SK-N-SH (cell line): ENCODE measurements around the gene SH3RF1. TPM values are rescaled to one million over a fixed set of nuclear protein-coding genes. Genes with fewer than 3 reads are reported as not detected.

ENCODE experiments used
- CTCF ChIA-PET: fragments of 300-600, 350-600 bp; formaldehyde crosslinking; extraction: SDS; loops from one replicate; lab custom pipeline; 2021; lab: Yijun Ruan, JAX
- POLR2A ChIA-PET: fragments of 350-600 bp; sonication (Branson Sonifier 250); formaldehyde crosslinking; extraction: SDS; loops from one replicate; lab custom pipeline; 2020; ENCODE audit warnings: antibody characterized with exemption, inconsistent platforms; lab: Yijun Ruan, JAX
- DNase-seq: peaks from one replicate; pipeline ENCODE4 v3.0.0; 2012
- H2AFZ ChIP-seq: fragments of 200-600 bp; sonication (generic); 2 replicates; pipeline ENCODE4 v1.8.1; 2016; ENCODE audit warnings: antibody characterized with exemption, mild to moderate bottlenecking, low read depth
- H3F3A ChIP-seq: fragments of 200-600 bp; sonication (generic); replicated peaks from 2 replicates; pipeline ENCODE3; 2016; ENCODE audit warnings: antibody characterized with exemption, mild to moderate bottlenecking; ENCODE audit not compliant: insufficient read depth
- H3K27ac ChIP-seq, 2 experiments: fragments of 200-500 bp in 1 of 2; fragments of 200-600 bp in 1 of 2; sonication (Bioruptor generic) in 1 of 2; sonication (generic), shearing (Covaris generic) in 1 of 2; 2 replicates each; pipeline versions ENCODE4 v1.5.1 to v1.6.1; 2014 to 2016; ENCODE audit warnings: low read depth in 2 of 2, inconsistent platforms in 1 of 2, low read length in 1 of 2, mild to moderate bottlenecking in 1 of 2, mixed read lengths in 1 of 2
- H3K27me3 ChIP-seq: fragments of 200-600 bp; sonication (generic), shearing (Covaris generic); 2 replicates; pipeline ENCODE4 v1.6.1; 2016; ENCODE audit warnings: mixed run types; ENCODE audit not compliant: insufficient read depth
- H3K36me3 ChIP-seq, 2 experiments: fragments of 200-500 bp in 1 of 2; fragments of 200-600 bp in 1 of 2; sonication (Bioruptor generic) in 1 of 2; sonication (generic) in 1 of 2; replicated peaks in 1 of 2; 2 replicates each; pipeline versions ENCODE3 to v1.5.1; 2014 to 2016; ENCODE audit warnings: low read length in 1 of 2, mild to moderate bottlenecking in 1 of 2; ENCODE audit not compliant: insufficient read depth in 2 of 2, control insufficient read depth in 1 of 2
- H3K4me1 ChIP-seq, 2 experiments: fragments of 200-500 bp in 1 of 2; fragments of 200-600 bp in 1 of 2; sonication (Bioruptor generic) in 1 of 2; sonication (generic), shearing (Covaris generic) in 1 of 2; 2 replicates each; pipeline versions ENCODE4 v1.5.1 to v1.6.1; 2014 to 2016; ENCODE audit warnings: low read depth in 1 of 2, low read length in 1 of 2, mixed run types in 1 of 2; ENCODE audit not compliant: insufficient read depth in 2 of 2, control insufficient read depth in 1 of 2
- H3K4me2 ChIP-seq: fragments of 200-600 bp; sonication (generic), shearing (Covaris generic); 2 replicates; pipeline ENCODE4 v1.6.1; 2017; ENCODE audit warnings: mixed run types
- H3K4me3 ChIP-seq, 2 experiments: fragments of 200-500 bp in 1 of 2; fragments of 200-600 bp in 1 of 2; sonication (Bioruptor generic) in 1 of 2; sonication (generic), shearing (Covaris generic) in 1 of 2; 2 replicates each; pipeline versions ENCODE4 v1.5.1 to v1.8.1; 2014 to 2016; ENCODE audit warnings: low read depth in 2 of 2, inconsistent platforms in 1 of 2, low read length in 1 of 2, mild to moderate bottlenecking in 1 of 2, mixed read lengths in 1 of 2, moderate library complexity in 1 of 2
- H3K79me2 ChIP-seq: fragments of 200-600 bp; sonication (generic); 2 replicates; pipeline ENCODE4 v1.8.1; 2017; ENCODE audit warnings: mild to moderate bottlenecking; ENCODE audit not compliant: insufficient read depth
- H3K9ac ChIP-seq: fragments of 200-600 bp; sonication (generic); 2 replicates; pipeline ENCODE4 v1.6.1; 2017; ENCODE audit warnings: mixed run types
- H3K9me2 ChIP-seq: fragments of 200-600 bp; sonication (generic); 2 replicates; pipeline ENCODE4 v1.6.1; 2017; ENCODE audit warnings: mixed run types
- H3K9me3 ChIP-seq: fragments of 200-600 bp; sonication (generic); 2 replicates; pipeline ENCODE4 v1.6.1; 2017; ENCODE audit warnings: mixed run types, mild to moderate bottlenecking, moderate library complexity
- H4K20me1 ChIP-seq: fragments of 200-600 bp; sonication (generic); 2 replicates; pipeline ENCODE4 v1.6.1; 2017; ENCODE audit warnings: mild to moderate bottlenecking, mixed run types; ENCODE audit not compliant: insufficient read depth
- CHD2 ChIP-seq: fragments of 150-350 bp; IDR thresholded peaks from 2 replicates; pipeline ENCODE4 v1.6.1; 2018; ENCODE audit warnings: low read length; ENCODE audit not compliant: partially characterized antibody
- GABPA ChIP-seq: IDR thresholded peaks from 2 replicates; pipeline ENCODE4 v1.4.0; 2012; ENCODE audit warnings: low read depth, mild to moderate bottlenecking
- JUND ChIP-seq: IDR thresholded peaks from 2 replicates; pipeline ENCODE4 v1.4.0; 2012
- MXI1 ChIP-seq: IDR thresholded peaks from 2 replicates; pipeline ENCODE4 v1.6.1; 2012; ENCODE audit warnings: mild to moderate bottlenecking, low read depth, low read length, improper control_type of control experiment
- NFIC ChIP-seq: IDR thresholded peaks from 2 replicates; pipeline ENCODE4 v1.4.0; 2012; ENCODE audit warnings: borderline replicate concordance
- RAD21 ChIP-seq: IDR thresholded peaks from 2 replicates; pipeline ENCODE4 v1.6.1; 2012; ENCODE audit warnings: mild to moderate bottlenecking, low read length
- REST ChIP-seq: IDR thresholded peaks from 2 replicates; pipeline ENCODE4 v1.6.1; 2012; ENCODE audit warnings: mild to moderate bottlenecking, low read depth, low read length, moderate library complexity
- SIN3A ChIP-seq: IDR thresholded peaks from 2 replicates; pipeline ENCODE4 v1.6.1; 2012; ENCODE audit warnings: low read depth, mild to moderate bottlenecking, low read length, moderate library complexity, borderline replicate concordance
- TCF12 ChIP-seq: IDR thresholded peaks from 2 replicates; pipeline ENCODE4 v1.4.0; 2012
- TEAD4 ChIP-seq: IDR thresholded peaks from 2 replicates; pipeline ENCODE4 v1.4.0; 2012; ENCODE audit warnings: mild to moderate bottlenecking, borderline replicate concordance; ENCODE audit not compliant: insufficient read depth
- ZBTB33 ChIP-seq: IDR thresholded peaks from 2 replicates; pipeline ENCODE4 v1.4.0; 2012; ENCODE audit warnings: low read depth, borderline replicate concordance
- WGBS: methylation state at CpG from one replicate; pipeline ENCODE4 v1.1.6; 2017; ENCODE audit warnings: low lambda C conversion rate; 5-methylcytosine and 5-hydroxymethylcytosine counted together
- polyA plus RNA-seq, 3 experiments: library from polyadenylated mRNA; depleted of rRNA; stranded (reverse); fragments of >200 nt; gene quantifications; 2 replicates each; pipeline ENCODE4 v1.2.3, GENCODE V29; 2012
- TF ChIP-seq, protein P1 (sequence below): fragments of 150-350 bp; IDR thresholded peaks from 2 replicates; pipeline ENCODE4 v1.6.1; 2016; ENCODE audit warnings: mild to moderate bottlenecking, low read depth, low read length

The SH3RF1 gene
- polyA plus RNA-seq, 1 of the 3 experiments (the other 2 are of a cell fraction) = 22.0 TPM

DNA sequence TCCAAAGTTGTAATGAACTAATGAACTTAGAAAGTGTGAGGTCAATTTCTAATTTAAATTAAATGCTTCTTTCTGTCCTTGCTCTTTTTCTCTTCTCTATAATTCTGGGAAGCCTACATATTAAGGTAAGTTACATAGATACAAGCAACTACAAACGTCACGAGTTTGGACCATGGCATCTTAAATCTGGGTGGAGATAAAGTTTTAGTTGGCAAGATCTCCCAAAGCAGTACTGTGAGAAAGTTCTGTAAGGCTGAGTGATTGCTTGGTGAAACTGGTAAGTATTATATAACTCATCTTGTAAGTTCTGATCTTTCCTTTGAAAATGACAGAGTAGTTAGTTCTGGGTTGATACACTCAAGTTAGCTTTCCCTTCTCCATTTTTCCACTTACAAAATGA lies 135.0 kb downstream of the SH3RF1 start:
- H3K4me3 ChIP-seq = no peak overlapping the region
- POLR2A ChIA-PET = no interaction called here
- H3K79me2 ChIP-seq = peaks cover 84% of the 10 kb centered on the region
- H3K27me3 ChIP-seq = no peaks in the 10 kb centered on the region
- peaks cover 56 to 69% of the 10 kb centered on the region in 2 experiments for H3K36me3 ChIP-seq
- peaks cover 0 to 4% of the 10 kb centered on the region in 2 experiments; a peak in 2 of 4 replicates for H3K4me1 ChIP-seq
- CTCF ChIA-PET = no interaction called here
- H3K9ac ChIP-seq = no peak overlapping the region
- 94% methylated on average over 2 of the region's 2 CpGs for WGBS
- no peaks in the 10 kb centered on the region for H4K20me1 ChIP-seq
- H3K4me2 ChIP-seq = no peak overlapping the region
- no peak overlapping the region for H3K27ac ChIP-seq
- no peaks in the 10 kb centered on the region for H3K9me3 ChIP-seq
- DNase-seq = no peak
- H3K9me2 ChIP-seq = no peaks in the 10 kb centered on the region
- no peak for TF ChIP-seq TEAD4
- TF ChIP-seq GABPA = no peak
- TF ChIP-seq SIN3A = no peak
- no peak for TF ChIP-seq ZBTB33
- no peak for TF ChIP-seq NFIC
- no peak for TF ChIP-seq TCF12
- no peak for TF ChIP-seq JUND
- TF ChIP-seq REST = no peak
- TF ChIP-seq MXI1 = no peak
- no peak for TF ChIP-seq CHD2
- TF ChIP-seq, protein P1, sequence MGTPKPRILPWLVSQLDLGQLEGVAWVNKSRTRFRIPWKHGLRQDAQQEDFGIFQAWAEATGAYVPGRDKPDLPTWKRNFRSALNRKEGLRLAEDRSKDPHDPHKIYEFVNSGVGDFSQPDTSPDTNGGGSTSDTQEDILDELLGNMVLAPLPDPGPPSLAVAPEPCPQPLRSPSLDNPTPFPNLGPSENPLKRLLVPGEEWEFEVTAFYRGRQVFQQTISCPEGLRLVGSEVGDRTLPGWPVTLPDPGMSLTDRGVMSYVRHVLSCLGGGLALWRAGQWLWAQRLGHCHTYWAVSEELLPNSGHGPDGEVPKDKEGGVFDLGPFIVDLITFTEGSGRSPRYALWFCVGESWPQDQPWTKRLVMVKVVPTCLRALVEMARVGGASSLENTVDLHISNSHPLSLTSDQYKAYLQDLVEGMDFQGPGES = no peak
- no peak for TF ChIP-seq RAD21
- no peaks in the 10 kb centered on the region for H3F3A ChIP-seq
- H2AFZ ChIP-seq = no peak overlapping the region
